HepG2 (cell line): Measurements from ENCODE around the gene L1CAM. TPM values are rescaled to one million over a fixed set of nuclear protein-coding genes. Genes with fewer than 3 reads are reported as not detected.

Experiments
- ATAC-seq: fragments of 200-7000 bp; cut with Tn5 transposase; 3 replicates; pipeline ENCODE4 v1.9.1; 2020; ENCODE audit warnings: mild to moderate bottlenecking, moderate library complexity
- Bru-seq: library from RNA; stranded (reverse); fragments of 400-500 nt; gene quantifications from one replicate; lab custom pipeline; 2021; lab: Mats Ljungman, UMichigan
- BruChase-seq, 2 experiments: library from RNA; stranded (reverse); fragments of 400-500 nt; gene quantifications; one replicate each; lab custom pipeline; 2021; lab: Mats Ljungman, UMichigan
- BruUV-seq: library from RNA; stranded (reverse); fragments of 400-500 nt; replicated peaks from 2 replicates; lab custom pipeline; 2021; lab: Mats Ljungman, UMichigan
- CTCF ChIA-PET: fragments of 300-600 bp; formaldehyde crosslinking; extraction: SDS; loops from one replicate; lab custom pipeline; 2021; ENCODE audit warnings: low total read pairs, inconsistent platforms, low intra/inter-chr PET ratio; lab: Yijun Ruan, JAX
- POLR2A ChIA-PET: fragments of 350-600 bp; sonication (Branson Sonifier 250); formaldehyde crosslinking; loops from one replicate; lab custom pipeline; 2020; ENCODE audit warnings: antibody characterized with exemption, inconsistent platforms; lab: Yijun Ruan, JAX
- DNase-seq: peaks from one replicate; pipeline ENCODE4 v3.0.0-alpha.2; 2015; ENCODE audit warnings: low spot score
- FAIRE-seq: peaks from 3 replicates; lab custom pipeline; 2011; peaks lifted over from hg19 to GRCh38; lab: Jason Lieb, UNC
- H2AFZ ChIP-seq: one replicate; pipeline ENCODE4 v1.6.1; 2011; ENCODE audit warnings: low read length, inconsistent platforms
- H3K27ac ChIP-seq: fragments of 300-600 bp; 3 replicates; pipeline ENCODE4 v1.8.0; 2011; ENCODE audit warnings: mixed run types, mild to moderate bottlenecking, mixed read lengths, low read length, inconsistent platforms; ENCODE audit not compliant: insufficient read depth; ENCODE audit errors: extremely low read length
- H3K27me3 ChIP-seq, 2 experiments: fragments of 200-600 bp in 1 of 2; 2 replicates in 1 of 2; 3 replicates in 1 of 2; pipeline versions ENCODE4 v1.6.0 to v1.8.0; 2011; ENCODE audit warnings: low read length in 2 of 2, mild to moderate bottlenecking in 2 of 2, moderate library complexity in 2 of 2, inconsistent platforms in 1 of 2; ENCODE audit not compliant: insufficient read depth in 2 of 2, control insufficient read depth in 1 of 2
- H3K36me3 ChIP-seq, 2 experiments: fragments of 200-600 bp in 1 of 2; replicated peaks in 1 of 2; 2 replicates in 1 of 2; 3 replicates in 1 of 2; pipeline versions ENCODE4 v1.5.1 to v1.8.0; 2011; ENCODE audit warnings: low read length in 2 of 2, inconsistent platforms in 1 of 2; ENCODE audit not compliant: insufficient read depth in 2 of 2, control insufficient read depth in 1 of 2
- H3K4me1 ChIP-seq: 2 replicates; pipeline ENCODE4 v1.5.1; 2012; ENCODE audit warnings: low read length, inconsistent platforms; ENCODE audit not compliant: insufficient read depth
- H3K4me2 ChIP-seq: 2 replicates; pipeline ENCODE4 v1.6.0; 2011; ENCODE audit warnings: low read depth, low read length, inconsistent platforms
- H3K4me3 ChIP-seq, 3 experiments: fragments of 200-600 bp in 1 of 3; sonication (generic), shearing (Covaris generic) in 1 of 3; replicated peaks in 1 of 3; 2 replicates each; pipeline ENCODE4 v1.5.1; 2011 to 2016; ENCODE audit warnings: low read length in 3 of 3, inconsistent platforms in 2 of 3, low read depth in 2 of 3, mild to moderate bottlenecking in 2 of 3, control low read depth in 1 of 3, mixed read lengths in 1 of 3; ENCODE audit not compliant: insufficient read depth in 1 of 3
- H3K79me2 ChIP-seq: one replicate; pipeline ENCODE4 v1.6.1; 2011; ENCODE audit warnings: low read length, inconsistent platforms; ENCODE audit not compliant: insufficient read depth
- H3K9ac ChIP-seq: 2 replicates; pipeline ENCODE4 v1.6.0; 2011; ENCODE audit warnings: mild to moderate bottlenecking, low read depth, low read length, inconsistent platforms; ENCODE audit not compliant: insufficient read depth
- H3K9me3 ChIP-seq: 2 replicates; pipeline ENCODE4 v1.5.1; 2012; ENCODE audit warnings: mild to moderate bottlenecking, low read length
- H4K20me1 ChIP-seq: 2 replicates; pipeline ENCODE4 v1.6.0; 2011; ENCODE audit warnings: inconsistent platforms, mild to moderate bottlenecking, low read length, moderate library complexity; ENCODE audit not compliant: insufficient read depth
- EZH2 ChIP-seq: conservative IDR thresholded peaks from 2 replicates; pipeline ENCODE4 v1.6.1; 2012; ENCODE audit warnings: mild to moderate bottlenecking, low read depth, low read length, moderate library complexity
- ZNF230 ChIP-seq: sonication (generic); formaldehyde crosslinking; IDR thresholded peaks from 2 replicates; pipeline ENCODE4 v1.4.0; 2020; ENCODE audit warnings: mild to moderate bottlenecking, missing genetic modification reagents
- ZNF263 ChIP-seq: sonication (generic); formaldehyde crosslinking; IDR thresholded peaks from 2 replicates; pipeline ENCODE4 v1.4.0; 2020; ENCODE audit warnings: missing genetic modification reagents
- whole genome bisulfite sequencing: methylation state at CpG from one replicate; pipeline ENCODE4 v1.1.6; 2017; ENCODE audit warnings: low lambda C conversion rate; 5-methylcytosine and 5-hydroxymethylcytosine counted together
- in situ Hi-C: cut with HindIII; loops from 2 replicates; pipeline ENCODE4 v1.10.0; 2017; ENCODE audit warnings: low pct_unique_long_range_greater_than_20kb; ENCODE audit not compliant: extremely low pct_ligation_motif_present
- intact Hi-C: fragments of 100-400 bp; cut with micrococcal nuclease; formaldehyde crosslinking; loops from one replicate; pipeline ENCODE4 v1.10.0; 2022; ENCODE audit not compliant: unreplicated experiment
- long read RNA-seq, 2 experiments: library from RNA in 1 of 2; library from polyadenylated mRNA in 1 of 2; stranded (forward) in 1 of 2; unstranded in 1 of 2; transcript quantifications; one replicate each; pipeline ENCODE4 v2.0.0, GENCODE V29; 2019 to 2022
- polyA minus RNA-seq, 3 experiments: library from RNA; depleted of rRNA, polyadenylated mRNA; stranded (reverse); fragments of >200 nt; gene quantifications; 2 replicates each; pipeline ENCODE4 v1.2.3, GENCODE V29; 2011; ENCODE audit warnings: low replicate concordance in 1 of 3
- polyA plus RNA-seq, 8 experiments: library from polyadenylated mRNA; depleted of rRNA in 3 of 8; stranded (reverse) in 7 of 8; unstranded in 1 of 8; fragments of >200 nt; fragmentation: Illumina TruSeq in 4 of 8; extraction: Trizol in 4 of 8; gene quantifications; 2 replicates each; pipeline versions ENCODE4 v1.2.1 to v1.2.3, GENCODE V29; 2011 to 2016; ENCODE audit warnings: low read depth in 4 of 8, missing spikeins in 1 of 8, mixed read lengths in 1 of 8; ENCODE audit not compliant: insufficient read depth in 1 of 8
- total RNA-seq, 5 experiments: library from RNA; depleted of rRNA; stranded (reverse); fragments of >200 nt; fragmentation: Illumina TruSeq; extraction: Trizol; gene quantifications; 2 replicates each; pipeline ENCODE4 v1.2.3, GENCODE V29; 2016; ENCODE audit warnings: low read depth in 1 of 5

Gene L1CAM, protein sequence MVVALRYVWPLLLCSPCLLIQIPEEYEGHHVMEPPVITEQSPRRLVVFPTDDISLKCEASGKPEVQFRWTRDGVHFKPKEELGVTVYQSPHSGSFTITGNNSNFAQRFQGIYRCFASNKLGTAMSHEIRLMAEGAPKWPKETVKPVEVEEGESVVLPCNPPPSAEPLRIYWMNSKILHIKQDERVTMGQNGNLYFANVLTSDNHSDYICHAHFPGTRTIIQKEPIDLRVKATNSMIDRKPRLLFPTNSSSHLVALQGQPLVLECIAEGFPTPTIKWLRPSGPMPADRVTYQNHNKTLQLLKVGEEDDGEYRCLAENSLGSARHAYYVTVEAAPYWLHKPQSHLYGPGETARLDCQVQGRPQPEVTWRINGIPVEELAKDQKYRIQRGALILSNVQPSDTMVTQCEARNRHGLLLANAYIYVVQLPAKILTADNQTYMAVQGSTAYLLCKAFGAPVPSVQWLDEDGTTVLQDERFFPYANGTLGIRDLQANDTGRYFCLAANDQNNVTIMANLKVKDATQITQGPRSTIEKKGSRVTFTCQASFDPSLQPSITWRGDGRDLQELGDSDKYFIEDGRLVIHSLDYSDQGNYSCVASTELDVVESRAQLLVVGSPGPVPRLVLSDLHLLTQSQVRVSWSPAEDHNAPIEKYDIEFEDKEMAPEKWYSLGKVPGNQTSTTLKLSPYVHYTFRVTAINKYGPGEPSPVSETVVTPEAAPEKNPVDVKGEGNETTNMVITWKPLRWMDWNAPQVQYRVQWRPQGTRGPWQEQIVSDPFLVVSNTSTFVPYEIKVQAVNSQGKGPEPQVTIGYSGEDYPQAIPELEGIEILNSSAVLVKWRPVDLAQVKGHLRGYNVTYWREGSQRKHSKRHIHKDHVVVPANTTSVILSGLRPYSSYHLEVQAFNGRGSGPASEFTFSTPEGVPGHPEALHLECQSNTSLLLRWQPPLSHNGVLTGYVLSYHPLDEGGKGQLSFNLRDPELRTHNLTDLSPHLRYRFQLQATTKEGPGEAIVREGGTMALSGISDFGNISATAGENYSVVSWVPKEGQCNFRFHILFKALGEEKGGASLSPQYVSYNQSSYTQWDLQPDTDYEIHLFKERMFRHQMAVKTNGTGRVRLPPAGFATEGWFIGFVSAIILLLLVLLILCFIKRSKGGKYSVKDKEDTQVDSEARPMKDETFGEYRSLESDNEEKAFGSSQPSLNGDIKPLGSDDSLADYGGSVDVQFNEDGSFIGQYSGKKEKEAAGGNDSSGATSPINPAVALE
- 1.1 and 1.4 TPM in 2 replicates for total RNA-seq (2016; rRNA removed; fragmentation: Illumina TruSeq; extraction: Trizol)
- 0.18 and 0.30 TPM in 2 replicates for total RNA-seq (2016; cell fraction: cytosol; rRNA removed; fragmentation: Illumina TruSeq; extraction: Trizol; ENCODE audit: low read depth)
- 0.74 and 1.1 TPM in 2 replicates for total RNA-seq (2016; cell fraction: insoluble cytoplasmic fraction; rRNA removed; fragmentation: Illumina TruSeq; extraction: Trizol)
- 0.59 and 0.74 TPM in 2 replicates for total RNA-seq (2016; cell fraction: membrane; rRNA removed; fragmentation: Illumina TruSeq; extraction: Trizol)
- 2.9 and 3.0 TPM in 2 replicates for total RNA-seq (2016; cell fraction: nucleus; rRNA removed; fragmentation: Illumina TruSeq; extraction: Trizol)
- 2.0 and 5.0 TPM in 2 replicates for polyA plus RNA-seq (2011; rRNA removed)
- 2.5 TPM in 2 replicates for polyA plus RNA-seq (2011; cell fraction: cytosol; rRNA removed)
- 15.9 and 17.0 TPM in 2 replicates for polyA plus RNA-seq (2011; cell fraction: nucleus; rRNA removed)
- polyA plus RNA-seq (2012) = 1.8 and 5.5 TPM in 2 replicates
- polyA plus RNA-seq (2016; cell fraction: cytosol; fragmentation: Illumina TruSeq; extraction: Trizol; ENCODE audit: low read depth) = 0.24 TPM in 2 replicates
- 0.83 and 1.4 TPM in 2 replicates for polyA plus RNA-seq (2016; cell fraction: insoluble cytoplasmic fraction; fragmentation: Illumina TruSeq; extraction: Trizol; ENCODE audit: low read depth)
- polyA plus RNA-seq (2016; cell fraction: membrane; fragmentation: Illumina TruSeq; extraction: Trizol; ENCODE audit: low read depth) = 0.46 and 0.98 TPM in 2 replicates
- polyA plus RNA-seq (2016; cell fraction: nucleus; fragmentation: Illumina TruSeq; extraction: Trizol; ENCODE audit: insufficient read depth, low read depth) = 6.9 and 8.1 TPM in 2 replicates
- polyA minus RNA-seq (2011; rRNA and poly(A)+ RNA removed; ENCODE audit: low replicate concordance) = 14.7 and 119 TPM in 2 replicates
- 4.0 and 7.3 TPM in 2 replicates for polyA minus RNA-seq (2011; cell fraction: cytosol; rRNA and poly(A)+ RNA removed)
- polyA minus RNA-seq (2011; cell fraction: nucleus; rRNA and poly(A)+ RNA removed) = 4.6 and 6.8 TPM in 2 replicates
- Bru-seq, nascent RNA = percentile 43 among the genes with signal in this experiment
- percentile 69 among the genes with signal in this experiment for BruChase-seq, experiment 1, labeled RNA remaining after a 6-hour chase
- percentile 53 among the genes with signal in this experiment for BruChase-seq, experiment 2, labeled RNA remaining after a 2-hour chase
- long read RNA-seq, experiment 1 = 0 reads
- long read RNA-seq, experiment 2, full-length matches to known transcripts = 12 of 55 reads
- long read RNA-seq, experiment 2, partial matches to known transcripts = 18 of 55 reads
- long read RNA-seq, experiment 2, other reads (novel, unspliced or antisense) = 25 of 55 reads

DNA sequence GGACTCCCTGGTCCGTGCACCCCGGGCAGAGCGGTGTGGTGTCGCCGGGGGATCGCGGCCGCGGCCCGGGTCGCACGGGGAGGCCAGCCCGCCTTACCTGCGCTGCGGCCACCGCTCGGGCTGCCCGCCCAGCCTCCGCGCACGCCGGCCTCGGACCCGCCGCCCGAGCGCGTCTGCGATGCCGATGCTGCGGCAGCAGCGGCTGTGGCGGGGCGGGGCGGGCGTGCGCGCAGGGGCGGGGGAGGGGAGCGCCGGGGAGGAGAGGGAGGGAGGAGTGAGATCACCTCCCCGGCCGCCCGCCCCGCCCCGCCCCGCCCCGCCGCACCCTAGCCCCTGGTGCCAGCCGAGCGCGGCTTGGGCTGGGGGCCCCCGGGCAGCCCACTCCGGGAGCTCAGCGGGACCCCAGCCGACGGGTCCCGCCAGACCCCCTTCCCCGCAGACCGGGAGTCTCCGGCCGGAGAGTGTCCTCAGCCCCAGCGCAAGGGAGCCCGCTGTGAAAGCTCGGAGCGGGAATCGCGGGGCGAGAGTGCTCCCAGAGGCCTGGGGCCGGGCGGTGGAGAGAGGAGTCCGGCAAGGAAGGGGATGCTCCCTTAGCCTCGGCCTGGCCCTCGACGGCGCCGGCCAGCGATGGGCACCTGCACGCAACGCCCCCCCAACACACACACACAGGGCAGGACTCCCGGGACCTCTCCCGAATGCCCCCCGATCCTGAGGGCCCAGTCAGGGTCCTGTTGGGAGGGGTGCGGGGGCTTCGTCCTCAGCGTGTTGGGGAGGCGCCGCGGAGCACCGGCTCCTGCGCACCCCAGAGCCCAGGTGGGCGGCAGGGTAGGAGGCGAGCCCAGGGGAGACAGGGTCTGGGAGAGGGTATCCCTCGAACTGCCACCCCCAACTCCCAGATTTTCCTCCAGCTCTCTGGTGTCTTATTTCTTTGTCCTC, at the start of gene L1CAM:
Gene L1CAM, minus strand, starts transcription at position 206 of the 936 bp plus-strand sequence. CDS start 10,337 bp downstream, outside the sequence.
- FAIRE-seq = no peak

More for the DNA sequence above, at the start of gene L1CAM:
- H3K36me3 ChIP-seq = no peaks in the 10 kb centered on the region
- H4K20me1 ChIP-seq = no peaks in the 10 kb centered on the region
- CTCF ChIA-PET = no interaction called here
- H3K9me3 ChIP-seq = no peaks in the 10 kb centered on the region
- H3K4me1 ChIP-seq = peaks cover 19% of the 10 kb centered on the region
- H3K4me3 ChIP-seq = peak within 1 kb of the TSS in 2 of 3 experiments; percentile 33 to 55; a peak in 3 of 6 replicates
- H3K9ac ChIP-seq = no peak within 1 kb of the TSS
- no peak within 1 kb of the TSS for H3K27ac ChIP-seq
- H3K4me2 ChIP-seq = peak within 1 kb of the TSS; percentile 23
- in situ Hi-C loops (no loop called here), intact Hi-C loops (no loop called here)
- POLR2A ChIA-PET = interaction anchor here (0.7 kb wide), 1 partner anchor 41 kb away, joined by 3 read pairs; no protein-coding TSS in a partner anchor
- H2AFZ ChIP-seq = no peak within 1 kb of the TSS
- peaks cover 0 to 19% of the 10 kb centered on the region in 2 experiments; a peak in 3 of 5 replicates for H3K27me3 ChIP-seq
- H3K79me2 ChIP-seq = no peaks in the 10 kb centered on the region
- DNase-seq (no peak), ATAC-seq (no peak; the same call in 2 of the 3 replicates)
- no TSS peak for BruUV-seq
- TF ChIP-seq ZNF263 (CRISPR knock-in tag) (peak; percentile 88), EZH2 (0 out of 2 replicates have a peak, but pooled peaks have one; percentile 40), ZNF230 (no peak)
- no CpG with 5 or more reads among the region's 94 CpGs for WGBS
